HepG2 (cell line): Measurements from ENCODE around the gene KIRREL3. TPM values are rescaled to one million over a fixed set of nuclear protein-coding genes. Genes with fewer than 3 reads are reported as not detected.

ENCODE experiments used
- ATAC-seq: fragments of 200-7000 bp; cut with Tn5 transposase; 3 replicates; pipeline ENCODE4 v1.9.1; 2020; ENCODE audit warnings: mild to moderate bottlenecking, moderate library complexity
- BruUV-seq: library from RNA; stranded (reverse); fragments of 400-500 nt; replicated peaks from 2 replicates; lab custom pipeline; 2021; lab: Mats Ljungman, UMichigan
- CTCF ChIA-PET: fragments of 300-600 bp; formaldehyde crosslinking; extraction: SDS; loops from one replicate; lab custom pipeline; 2021; ENCODE audit warnings: low total read pairs, inconsistent platforms, low intra/inter-chr PET ratio; lab: Yijun Ruan, JAX
- POLR2A ChIA-PET: fragments of 350-600 bp; sonication (Branson Sonifier 250); formaldehyde crosslinking; loops from one replicate; lab custom pipeline; 2020; ENCODE audit warnings: antibody characterized with exemption, inconsistent platforms; lab: Yijun Ruan, JAX
- DNase-seq: peaks from one replicate; pipeline ENCODE4 v3.0.0-alpha.2; 2015; ENCODE audit warnings: low spot score
- FAIRE-seq: peaks from 3 replicates; lab custom pipeline; 2011; peaks lifted over from hg19 to GRCh38; lab: Jason Lieb, UNC
- H2AFZ ChIP-seq: one replicate; pipeline ENCODE4 v1.6.1; 2011; ENCODE audit warnings: low read length, inconsistent platforms
- H3K27ac ChIP-seq: fragments of 300-600 bp; 3 replicates; pipeline ENCODE4 v1.8.0; 2011; ENCODE audit warnings: mixed run types, mild to moderate bottlenecking, mixed read lengths, low read length, inconsistent platforms; ENCODE audit not compliant: insufficient read depth; ENCODE audit errors: extremely low read length
- H3K27me3 ChIP-seq, 2 experiments: fragments of 200-600 bp in 1 of 2; 2 replicates in 1 of 2; 3 replicates in 1 of 2; pipeline versions ENCODE4 v1.6.0 to v1.8.0; 2011; ENCODE audit warnings: low read length in 2 of 2, mild to moderate bottlenecking in 2 of 2, moderate library complexity in 2 of 2, inconsistent platforms in 1 of 2; ENCODE audit not compliant: insufficient read depth in 2 of 2, control insufficient read depth in 1 of 2
- H3K36me3 ChIP-seq, 2 experiments: fragments of 200-600 bp in 1 of 2; replicated peaks in 1 of 2; 2 replicates in 1 of 2; 3 replicates in 1 of 2; pipeline versions ENCODE4 v1.5.1 to v1.8.0; 2011; ENCODE audit warnings: low read length in 2 of 2, inconsistent platforms in 1 of 2; ENCODE audit not compliant: insufficient read depth in 2 of 2, control insufficient read depth in 1 of 2
- H3K4me1 ChIP-seq: 2 replicates; pipeline ENCODE4 v1.5.1; 2012; ENCODE audit warnings: low read length, inconsistent platforms; ENCODE audit not compliant: insufficient read depth
- H3K4me2 ChIP-seq: 2 replicates; pipeline ENCODE4 v1.6.0; 2011; ENCODE audit warnings: low read depth, low read length, inconsistent platforms
- H3K4me3 ChIP-seq, 3 experiments: fragments of 200-600 bp in 1 of 3; sonication (generic), shearing (Covaris generic) in 1 of 3; replicated peaks in 1 of 3; 2 replicates each; pipeline ENCODE4 v1.5.1; 2011 to 2016; ENCODE audit warnings: low read length in 3 of 3, inconsistent platforms in 2 of 3, low read depth in 2 of 3, mild to moderate bottlenecking in 2 of 3, control low read depth in 1 of 3, mixed read lengths in 1 of 3; ENCODE audit not compliant: insufficient read depth in 1 of 3
- H3K79me2 ChIP-seq: one replicate; pipeline ENCODE4 v1.6.1; 2011; ENCODE audit warnings: low read length, inconsistent platforms; ENCODE audit not compliant: insufficient read depth
- H3K9ac ChIP-seq: 2 replicates; pipeline ENCODE4 v1.6.0; 2011; ENCODE audit warnings: mild to moderate bottlenecking, low read depth, low read length, inconsistent platforms; ENCODE audit not compliant: insufficient read depth
- H3K9me3 ChIP-seq: 2 replicates; pipeline ENCODE4 v1.5.1; 2012; ENCODE audit warnings: mild to moderate bottlenecking, low read length
- H4K20me1 ChIP-seq: 2 replicates; pipeline ENCODE4 v1.6.0; 2011; ENCODE audit warnings: inconsistent platforms, mild to moderate bottlenecking, low read length, moderate library complexity; ENCODE audit not compliant: insufficient read depth
- BHLHE40 ChIP-seq: IDR thresholded peaks from 2 replicates; pipeline ENCODE4 v1.6.1; 2011; ENCODE audit warnings: low read length, improper control_type of control experiment
- CHCHD3 ChIP-seq: sonication (generic); formaldehyde crosslinking; IDR thresholded peaks from 2 replicates; pipeline ENCODE4 v1.8.0; 2022; ENCODE audit warnings: mild to moderate bottlenecking, missing genetic modification reagents, moderate library complexity
- GATAD2A ChIP-seq: IDR thresholded peaks from 2 replicates; pipeline ENCODE4 v1.6.1; 2016
- GMEB1 ChIP-seq: sonication (generic); formaldehyde crosslinking; IDR thresholded peaks from 2 replicates; pipeline ENCODE4 v1.5.1; 2020; ENCODE audit warnings: missing genetic modification reagents, mild to moderate bottlenecking, borderline replicate concordance
- RELA ChIP-seq: sonication (generic); formaldehyde crosslinking; IDR thresholded peaks from 2 replicates; pipeline ENCODE4 v1.4.0; 2020; ENCODE audit warnings: missing genetic modification reagents
- REST ChIP-seq, 2 experiments: IDR thresholded peaks; 2 replicates each; pipeline ENCODE4 v1.6.1; 2011 to 2012; ENCODE audit warnings: low read length in 2 of 2, borderline replicate concordance in 1 of 2, low read depth in 1 of 2, mild to moderate bottlenecking in 1 of 2, moderate library complexity in 1 of 2
- SNRNP70 ChIP-seq: fragments of 200-400 bp; formaldehyde crosslinking; IDR thresholded peaks from 2 replicates; pipeline ENCODE4 v1.6.1; 2017; ENCODE audit warnings: mild to moderate bottlenecking, low read depth, low read length, moderate library complexity
- SPEN ChIP-seq: sonication (generic); formaldehyde crosslinking; IDR thresholded peaks from 2 replicates; pipeline ENCODE4 v1.5.1; 2020; ENCODE audit warnings: low read depth, mild to moderate bottlenecking, missing genetic modification reagents
- TCF7 ChIP-seq: sonication (generic); IDR thresholded peaks from 2 replicates; pipeline ENCODE4 v1.6.1; 2016; ENCODE audit warnings: antibody characterized with exemption, low read depth
- ZBTB37 ChIP-seq: sonication (generic); formaldehyde crosslinking; IDR thresholded peaks from 2 replicates; pipeline ENCODE4 v1.4.0; 2020; ENCODE audit warnings: mild to moderate bottlenecking, missing genetic modification reagents
- ZFY ChIP-seq: sonication (generic); formaldehyde crosslinking; IDR thresholded peaks from 2 replicates; pipeline ENCODE4 v1.4.0; 2020; ENCODE audit warnings: missing genetic modification reagents
- ZNF180 ChIP-seq: sonication (generic); formaldehyde crosslinking; IDR thresholded peaks from 2 replicates; pipeline ENCODE4 v1.4.0; 2020; ENCODE audit warnings: low read depth, missing genetic modification reagents, borderline replicate concordance
- ZNF251 ChIP-seq: sonication (generic); formaldehyde crosslinking; IDR thresholded peaks from 2 replicates; pipeline ENCODE4 v1.9.0; 2021; ENCODE audit warnings: mild to moderate bottlenecking, missing genetic modification reagents
- ZNF263 ChIP-seq: sonication (generic); formaldehyde crosslinking; IDR thresholded peaks from 2 replicates; pipeline ENCODE4 v1.4.0; 2020; ENCODE audit warnings: missing genetic modification reagents
- ZNF264 ChIP-seq: sonication (generic); formaldehyde crosslinking; IDR thresholded peaks from 2 replicates; pipeline ENCODE4 v1.4.0; 2020; ENCODE audit warnings: missing genetic modification reagents
- WGBS: methylation state at CpG from one replicate; pipeline ENCODE4 v1.1.6; 2017; ENCODE audit warnings: low lambda C conversion rate; 5-methylcytosine and 5-hydroxymethylcytosine counted together
- in situ Hi-C: cut with HindIII; loops from 2 replicates; pipeline ENCODE4 v1.10.0; 2017; ENCODE audit warnings: low pct_unique_long_range_greater_than_20kb; ENCODE audit not compliant: extremely low pct_ligation_motif_present
- intact Hi-C: fragments of 100-400 bp; cut with micrococcal nuclease; formaldehyde crosslinking; loops from one replicate; pipeline ENCODE4 v1.10.0; 2022; ENCODE audit not compliant: unreplicated experiment
- polyA plus RNA-seq, 8 experiments: library from polyadenylated mRNA; depleted of rRNA in 3 of 8; stranded (reverse) in 7 of 8; unstranded in 1 of 8; fragments of >200 nt; fragmentation: Illumina TruSeq in 4 of 8; extraction: Trizol in 4 of 8; gene quantifications; 2 replicates each; pipeline versions ENCODE4 v1.2.1 to v1.2.3, GENCODE V29; 2011 to 2016; ENCODE audit warnings: low read depth in 4 of 8, missing spikeins in 1 of 8, mixed read lengths in 1 of 8; ENCODE audit not compliant: insufficient read depth in 1 of 8
- total RNA-seq, 5 experiments: library from RNA; depleted of rRNA; stranded (reverse); fragments of >200 nt; fragmentation: Illumina TruSeq; extraction: Trizol; gene quantifications; 2 replicates each; pipeline ENCODE4 v1.2.3, GENCODE V29; 2016; ENCODE audit warnings: low read depth in 1 of 5

The KIRREL3 gene
- total and polyA plus RNA-seq, 2 of the 13 experiments (the other 11 are each of a cell fraction or from before 2014, with no cell fraction given): not detected

- in situ Hi-C loops: no loop called here
- H3K79me2 ChIP-seq: no peaks in the 10 kb centered on the region
- CTCF ChIA-PET: no interaction called here
- no peak overlapping the region for H2AFZ ChIP-seq
- H3K27me3 ChIP-seq: peaks cover 1 to 59% of the 10 kb centered on the region in 2 experiments; a peak in 3 of 5 replicates
- H3K4me3 ChIP-seq: no peak overlapping the region
- no peaks in the 10 kb centered on the region for H3K9me3 ChIP-seq
- BruUV-seq: no TSS peak
- POLR2A ChIA-PET: no interaction called here
- FAIRE-seq: no peak
- no peak for ATAC-seq
- intact Hi-C loops: no loop called here
- H3K4me2 ChIP-seq: no peak overlapping the region
- H3K9ac ChIP-seq: no peak overlapping the region
- H3K36me3 ChIP-seq: no peaks in the 10 kb centered on the region
- no peak overlapping the region for H3K27ac ChIP-seq
- DNase-seq: no peak
- H4K20me1 ChIP-seq: no peaks in the 10 kb centered on the region
- WGBS: 30% methylated on average over 23 of the region's 23 CpGs
- no peaks in the 10 kb centered on the region for H3K4me1 ChIP-seq
- TF ChIP-seq BHLHE40: no peak
- TF ChIP-seq REST (IDR thresholded peaks at IDR 0.05; ENCODE audit: borderline replicate concordance in 1 of 2, low read depth in 1 of 2, low read length in 2 of 2): no peak
- no peak for TF ChIP-seq TCF7
- TF ChIP-seq ZNF251: no peak
- no peak for TF ChIP-seq ZBTB37
- no peak for TF ChIP-seq ZNF263 (CRISPR knock-in tag)
- TF ChIP-seq SPEN (CRISPR knock-in tag): no peak
- TF ChIP-seq SNRNP70: no peak
- TF ChIP-seq GATAD2A (CRISPR knock-in tag): no peak
- TF ChIP-seq GMEB1: no peak
- no peak for TF ChIP-seq ZNF264
- no peak for TF ChIP-seq ZFY (CRISPR knock-in tag)
- TF ChIP-seq ZNF180: no peak
- no peak for TF ChIP-seq RELA (CRISPR knock-in tag)
- TF ChIP-seq CHCHD3 (CRISPR knock-in tag): no peak
Observed at GRCh38 chr11:126585774-126586491, 414.6 kb downstream of the KIRREL3 start.
